Adipocyte (in vitro differentiated cells): ENCODE data around the gene SLC39A3.
A peak's percentile ranks its signal among the peaks of the same experiment; 100 is the strongest.

Experiments
- DNase-seq: peaks from one replicate; pipeline ENCODE4 v3.0.0-alpha.2; 2015; ENCODE audit warnings: low read depth
- H3K27me3 ChIP-seq: replicated peaks from 2 replicates; pipeline ENCODE4 v1.7.0; 2013; ENCODE audit warnings: mild to moderate bottlenecking, low read length, moderate library complexity; ENCODE audit not compliant: control insufficient read depth, insufficient read depth
- H3K36me3 ChIP-seq: 2 replicates; pipeline ENCODE4 v1.7.0; 2013; ENCODE audit warnings: low read length, mild to moderate bottlenecking, moderate library complexity; ENCODE audit not compliant: control insufficient read depth, insufficient read depth, severe bottlenecking
- H3K4me1 ChIP-seq: 2 replicates; pipeline ENCODE4 v1.7.0; 2013; ENCODE audit warnings: mild to moderate bottlenecking, low read length, moderate library complexity; ENCODE audit not compliant: control insufficient read depth, insufficient read depth
- H3K4me3 ChIP-seq: 2 replicates; pipeline ENCODE4 v1.7.0; 2013; ENCODE audit warnings: mild to moderate bottlenecking, low read length, moderate library complexity
- H3K9ac ChIP-seq: 2 replicates; pipeline ENCODE4 v1.7.0; 2013; ENCODE audit warnings: mild to moderate bottlenecking, low read length, moderate library complexity
- H3K9me3 ChIP-seq: 2 replicates; pipeline ENCODE4 v1.7.0; 2013; ENCODE audit warnings: mild to moderate bottlenecking, low read length, moderate library complexity; ENCODE audit not compliant: control insufficient read depth

The SLC39A3 gene

GRCh38 chr19:2703691-2704216, 36.1 kb downstream of the SLC39A3 start:
- no peaks in the 10 kb centered on the region for H3K4me1 ChIP-seq
- H3K9ac ChIP-seq = no peak overlapping the region
- no peak for DNase-seq
- H3K4me3 ChIP-seq = no peak overlapping the region
- no peaks in the 10 kb centered on the region for H3K9me3 ChIP-seq
- H3K36me3 ChIP-seq = no peaks in the 10 kb centered on the region
- H3K27me3 ChIP-seq = peaks cover 36% of the 10 kb centered on the region

DNA sequence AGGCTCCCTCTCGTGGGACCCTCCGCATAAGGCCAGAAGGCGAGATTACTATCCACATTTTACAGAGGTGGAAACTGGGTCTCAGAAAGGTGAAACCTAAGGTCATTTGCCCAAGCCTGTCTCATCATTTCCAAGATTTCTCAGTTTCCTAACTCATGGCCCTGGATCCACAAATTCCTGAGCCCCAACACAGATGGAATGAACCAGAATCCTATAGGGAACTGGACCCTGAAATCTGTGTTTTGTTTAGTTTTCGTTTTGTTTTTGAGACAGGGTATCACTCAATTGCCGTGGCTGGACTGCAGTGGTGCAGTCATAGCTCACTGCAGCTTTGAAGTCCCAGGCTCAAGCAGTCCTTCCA, 36.8 kb downstream of the SLC39A3 start:
- H3K4me1 ChIP-seq = no peaks in the 10 kb centered on the region
- no peaks in the 10 kb centered on the region for H3K36me3 ChIP-seq
- no peaks in the 10 kb centered on the region for H3K9me3 ChIP-seq
- H3K27me3 ChIP-seq = peaks cover 36% of the 10 kb centered on the region
- H3K9ac ChIP-seq = no peak overlapping the region
- no peak for DNase-seq
- H3K4me3 ChIP-seq = no peak overlapping the region

DNA sequence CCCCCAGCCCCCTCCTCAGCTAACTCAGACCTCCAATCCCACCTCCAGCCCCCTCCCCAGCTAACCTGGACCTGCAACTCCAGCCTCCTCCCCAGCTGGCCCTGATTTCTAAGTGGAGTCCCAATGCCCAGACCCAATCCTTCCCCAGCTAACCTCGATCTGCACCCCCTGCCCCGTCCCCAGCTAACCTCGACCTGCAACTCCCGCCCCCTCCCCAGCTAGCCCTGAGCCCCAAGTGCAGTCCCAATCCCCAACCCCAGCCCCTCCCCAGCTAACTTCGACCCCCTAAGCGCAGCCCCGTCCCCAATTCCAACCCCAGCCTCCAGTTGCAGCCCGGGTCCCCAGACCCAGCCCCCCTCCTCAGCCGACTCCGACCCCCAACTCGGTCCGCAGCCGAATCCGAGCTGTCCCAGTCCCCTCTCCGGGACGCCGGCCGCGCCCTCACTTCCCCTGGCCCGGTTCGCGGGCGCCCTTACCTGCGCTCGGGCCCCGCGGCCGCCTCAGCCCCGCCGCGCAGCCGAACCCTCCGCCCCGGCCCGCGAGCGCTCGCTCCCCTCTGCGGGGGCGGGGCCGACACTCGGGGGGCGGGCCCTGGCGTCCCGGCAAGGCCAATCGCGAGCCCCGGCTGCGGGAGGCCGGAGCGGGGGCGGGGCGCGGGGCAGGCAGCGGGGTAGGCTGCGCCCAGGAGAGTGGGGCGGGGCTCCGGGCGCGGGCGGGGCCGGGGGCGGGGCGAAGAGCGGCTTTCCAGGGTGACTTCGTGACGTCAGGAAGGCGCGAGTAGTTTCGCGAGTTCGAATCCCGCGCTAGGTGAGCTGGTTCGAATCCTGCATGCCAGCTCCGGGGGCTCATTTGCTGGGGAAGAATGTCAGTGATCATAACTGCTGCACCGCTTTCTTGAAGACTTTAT, 37.4 kb downstream of the SLC39A3 start, which contains the start of gene GNG7:
TSS of gene GNG7 (minus strand) at position 525 of the 907 bp plus-strand sequence. CDS start 182,006 bp downstream, outside the sequence.
- H3K27me3 ChIP-seq = peaks cover 36% of the 10 kb centered on the region
- H3K4me1 ChIP-seq = no peaks in the 10 kb centered on the region
- no peak within 1 kb of the TSS for H3K4me3 ChIP-seq
- no peaks in the 10 kb centered on the region for H3K36me3 ChIP-seq
- DNase-seq = peak; percentile 91
- no peaks in the 10 kb centered on the region for H3K9me3 ChIP-seq
- H3K9ac ChIP-seq = no peak within 1 kb of the TSS

DNA sequence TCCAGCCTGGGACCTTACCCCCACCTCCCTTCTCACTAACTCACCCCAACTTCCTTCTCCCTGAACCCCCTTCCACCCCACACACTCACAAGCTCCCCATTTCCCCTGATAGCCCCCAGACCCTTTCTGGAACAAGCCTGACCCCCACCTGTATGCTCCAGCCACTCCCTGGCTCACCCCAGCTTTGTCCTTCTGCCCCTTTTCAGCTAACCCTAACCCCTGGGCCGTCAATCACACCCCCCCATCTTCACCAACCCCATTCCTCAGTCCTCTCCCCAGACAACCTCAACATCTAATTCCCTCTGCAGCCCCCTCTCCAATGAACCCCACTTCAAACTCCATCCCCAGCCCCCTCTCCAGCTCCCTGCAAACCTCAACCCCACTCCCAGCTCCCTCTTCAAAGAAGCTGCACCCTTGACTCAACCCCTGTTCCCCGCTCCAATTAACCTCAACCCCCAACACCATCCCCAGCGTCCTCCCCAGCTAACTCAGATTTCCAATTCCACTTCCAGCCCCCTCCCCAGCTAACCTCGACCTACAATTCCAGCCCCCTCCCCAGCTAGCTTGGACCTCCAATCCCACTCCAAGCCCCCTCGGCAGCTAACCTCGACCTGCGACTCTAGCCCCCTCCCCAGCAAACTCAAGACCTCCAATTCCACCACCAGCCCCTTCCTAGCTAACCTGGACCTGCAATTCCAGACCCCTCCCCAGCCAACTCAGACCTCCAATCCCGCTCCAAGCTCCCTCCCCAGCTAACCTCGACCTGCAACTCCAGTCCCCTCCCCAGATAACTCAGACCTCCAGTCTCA, 38.3 kb downstream of the SLC39A3 start:
- Histone ChIP-seq H3K27me3 (peaks cover 37% of the 10 kb centered on the region), H3K36me3 (no peaks in the 10 kb centered on the region), H3K9me3 (no peaks in the 10 kb centered on the region), H3K4me1 (no peaks in the 10 kb centered on the region), H3K4me3 (no peak overlapping the region), H3K9ac (no peak overlapping the region)
- no peak for DNase-seq

GRCh38 chr19:2700660-2701360, 39.0 kb downstream of the SLC39A3 start:
- no peak for DNase-seq
- Histone ChIP-seq H3K27me3 (peaks cover 42% of the 10 kb centered on the region), H3K4me1 (no peaks in the 10 kb centered on the region), H3K9me3 (no peaks in the 10 kb centered on the region), H3K9ac (no peak overlapping the region), H3K36me3 (no peaks in the 10 kb centered on the region), H3K4me3 (no peak overlapping the region)

GRCh38 chr19:2699413-2700140, 40.2 kb downstream of the SLC39A3 start:
- Histone ChIP-seq H3K9me3 (no peaks in the 10 kb centered on the region), H3K36me3 (no peaks in the 10 kb centered on the region), H3K27me3 (peaks cover 50% of the 10 kb centered on the region), H3K9ac (no peak overlapping the region), H3K4me1 (no peaks in the 10 kb centered on the region), H3K4me3 (no peak overlapping the region)
- no peak for DNase-seq

- no peaks in the 10 kb centered on the region for H3K4me1 ChIP-seq
Measured at GRCh38 chr19:2694196-2694595, 45.6 kb downstream of the SLC39A3 start.

DNA sequence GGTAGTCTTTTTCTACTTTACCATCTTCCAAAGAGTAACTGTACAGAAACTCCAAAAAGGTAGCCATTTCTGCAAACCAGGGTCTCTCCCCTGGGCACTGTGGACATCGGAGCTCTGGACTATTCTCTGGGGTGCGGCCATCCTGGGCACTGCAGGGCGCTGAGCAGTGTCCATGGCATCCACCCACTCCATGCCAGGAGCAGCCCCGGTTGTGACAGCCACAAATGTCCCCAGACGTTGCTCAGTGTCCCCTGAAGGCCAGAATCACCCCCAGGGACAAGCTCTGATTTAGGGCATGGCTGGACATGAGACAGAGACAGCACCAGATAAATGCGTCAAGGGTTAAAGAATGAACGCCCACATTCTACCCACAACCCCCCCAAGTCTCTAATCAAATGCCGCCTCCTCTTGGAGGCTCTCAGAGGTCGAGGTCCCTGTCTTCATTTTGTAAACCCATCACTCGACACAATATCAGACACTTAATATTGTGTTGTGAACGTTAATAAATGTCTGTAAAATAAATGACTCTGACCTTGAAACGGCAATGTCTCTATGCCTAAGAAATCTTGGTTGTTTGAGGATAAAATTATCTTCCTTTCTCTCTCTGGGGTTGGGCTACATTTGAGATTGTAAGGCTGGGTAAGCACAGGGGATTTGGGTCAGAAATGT, 46.2 kb downstream of the SLC39A3 start:
- H3K27me3 ChIP-seq = peaks cover 34% of the 10 kb centered on the region
- H3K4me1 ChIP-seq = no peaks in the 10 kb centered on the region
- DNase-seq = no peak
- H3K36me3 ChIP-seq = no peaks in the 10 kb centered on the region
- H3K4me3 ChIP-seq = no peak overlapping the region
- no peak overlapping the region for H3K9ac ChIP-seq
- no peaks in the 10 kb centered on the region for H3K9me3 ChIP-seq

More at GRCh38 chr19:2694196-2694595, 45.6 kb downstream of the SLC39A3 start:
- H3K9me3 ChIP-seq = no peaks in the 10 kb centered on the region
- H3K36me3 ChIP-seq = no peaks in the 10 kb centered on the region
- no peak overlapping the region for H3K9ac ChIP-seq
- no peak overlapping the region for H3K4me3 ChIP-seq
- DNase-seq = no peak
- H3K27me3 ChIP-seq = peaks cover 32% of the 10 kb centered on the region

DNA sequence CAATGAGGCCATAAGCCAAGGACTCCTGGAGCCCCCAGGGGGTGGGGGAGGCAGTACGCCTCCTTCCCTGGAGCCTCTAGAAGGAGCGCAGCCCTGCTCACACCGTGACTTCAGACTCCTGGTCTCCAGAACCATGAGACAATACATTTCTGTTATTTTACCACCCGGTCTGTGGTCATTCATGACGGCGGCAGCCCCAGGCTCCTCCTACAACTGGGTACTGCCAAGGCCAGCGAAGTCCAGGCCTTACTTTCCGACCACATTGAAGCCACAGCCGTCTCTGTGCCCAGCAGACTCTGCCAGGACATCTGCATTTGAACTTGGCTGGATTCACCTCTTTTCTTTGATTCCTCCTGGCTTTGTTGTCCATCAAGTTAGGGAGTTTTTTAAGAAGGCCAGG, 47.9 kb downstream of the SLC39A3 start:
- Histone ChIP-seq H3K36me3 (no peaks in the 10 kb centered on the region), H3K9ac (no peak overlapping the region), H3K9me3 (no peaks in the 10 kb centered on the region), H3K4me1 (no peaks in the 10 kb centered on the region), H3K4me3 (no peak overlapping the region), H3K27me3 (peaks cover 40% of the 10 kb centered on the region)
- DNase-seq = no peak

- Histone ChIP-seq H3K4me1 (no peaks in the 10 kb centered on the region), H3K27me3 (peaks cover 34% of the 10 kb centered on the region), H3K9ac (no peak overlapping the region), H3K4me3 (no peak overlapping the region), H3K9me3 (no peaks in the 10 kb centered on the region), H3K36me3 (no peaks in the 10 kb centered on the region)
- no peak for DNase-seq
Measured at GRCh38 chr19:2690856-2691255, 49.0 kb downstream of the SLC39A3 start.
